Endometrial microvascular endothelial cells (primary cell): ENCODE measurements around the gene KHDRBS1. TPM values are rescaled to one million over a fixed set of nuclear protein-coding genes. Genes with fewer than 3 reads are reported as not detected.
"Not testable (repeated sequence)": the region's sequence is repeated elsewhere in the genome, so short reads cannot be mapped to it uniquely, and the experiment has no call there.

Experiments
- in situ Hi-C: cut with HindIII; loops from 2 replicates; pipeline ENCODE4 v1.10.0; 2017; ENCODE audit warnings: low sequenced_read_pairs, low pct_unique_long_range_greater_than_20kb; ENCODE audit errors: inconsistent ontology term
- total RNA-seq: library from RNA; depleted of rRNA; stranded (reverse); fragments of >200 nt; gene quantifications from one replicate; pipeline ENCODE4 v1.2.3, GENCODE V29; 2015; ENCODE audit errors: inconsistent ontology term

KHDRBS1 gene
- 106 TPM for total RNA-seq

DNA sequence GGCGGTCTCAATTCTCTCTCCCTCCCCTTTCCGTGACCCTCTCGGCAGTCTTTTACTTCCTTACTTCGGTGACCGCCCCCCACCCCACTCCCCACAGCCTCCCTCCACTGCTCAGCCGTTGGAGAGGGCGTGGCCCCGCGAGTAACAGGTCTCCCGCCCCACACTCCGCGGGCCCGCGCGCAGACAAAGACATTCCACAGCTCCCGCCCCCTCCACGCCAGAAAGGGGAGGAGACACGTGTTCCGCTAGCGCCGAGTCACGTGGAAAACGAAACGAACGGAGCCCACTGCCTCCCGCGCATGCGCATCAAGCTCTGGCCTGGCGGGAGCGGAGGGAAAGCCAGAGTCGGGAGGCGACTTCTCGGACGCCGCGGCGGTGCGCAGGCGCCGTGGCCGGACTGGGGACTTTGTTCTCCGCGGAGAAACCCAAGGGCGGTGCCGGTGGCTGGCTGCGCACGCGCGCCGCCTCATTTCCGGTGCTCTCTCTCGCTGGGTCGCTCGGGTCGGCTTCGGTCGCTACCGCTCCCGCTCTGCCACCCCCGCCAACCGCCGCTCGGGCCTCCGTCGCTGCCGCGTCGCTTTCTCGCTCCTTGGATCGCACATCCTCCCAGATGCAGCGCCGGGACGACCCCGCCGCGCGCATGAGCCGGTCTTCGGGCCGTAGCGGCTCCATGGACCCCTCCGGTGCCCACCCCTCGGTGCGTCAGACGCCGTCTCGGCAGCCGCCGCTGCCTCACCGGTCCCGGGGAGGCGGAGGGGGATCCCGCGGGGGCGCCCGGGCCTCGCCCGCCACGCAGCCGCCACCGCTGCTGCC, at the start of gene KHDRBS1:
KHDRBS1 (plus strand) TSS at position 483 of the 813 bp plus-strand sequence; CDS start at position 611, 128 bp downstream.
- in situ Hi-C loops, result no loop called here

DNA sequence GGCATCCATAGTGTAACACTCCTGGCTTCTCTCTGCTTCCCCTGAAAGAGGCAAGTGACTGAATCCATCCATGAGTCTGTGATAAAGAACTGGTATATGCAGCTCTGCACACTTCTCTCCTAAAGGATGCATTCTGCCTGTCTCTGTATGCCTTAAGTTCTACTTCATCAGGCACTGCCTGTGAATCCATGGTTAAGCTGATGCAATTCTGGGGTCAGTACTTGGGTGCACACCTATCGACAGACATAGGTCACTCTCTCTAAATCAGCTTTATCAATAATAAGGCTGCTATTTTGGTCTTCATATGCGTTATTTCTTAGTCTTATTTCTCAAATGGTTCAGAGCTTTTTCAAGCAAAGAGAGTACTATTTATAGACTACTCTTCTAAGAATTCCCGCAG, 42.8 kb upstream of the KHDRBS1 start:
- in situ Hi-C loops, result no loop called here

DNA sequence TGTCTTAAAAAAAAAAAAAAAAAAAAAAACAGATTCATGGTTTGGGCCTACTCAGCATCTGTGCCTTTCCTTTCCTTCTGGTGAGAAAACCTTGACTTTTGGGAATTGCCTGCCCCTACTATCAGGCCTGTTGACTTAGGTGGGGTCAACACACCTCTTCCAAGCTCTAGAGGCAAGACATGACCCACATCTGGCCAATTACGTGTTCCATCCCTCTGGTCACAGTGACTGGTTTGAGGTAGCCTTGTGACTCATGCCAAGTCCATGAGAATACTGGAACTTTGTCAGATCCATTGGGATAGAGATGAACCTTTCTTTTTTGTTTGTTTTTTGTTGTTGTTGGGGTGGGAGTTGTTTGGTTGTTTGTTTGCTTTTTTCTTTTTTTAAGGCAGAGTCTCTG, 37.3 kb upstream of the KHDRBS1 start:
- in situ Hi-C loops, result no loop called here

DNA sequence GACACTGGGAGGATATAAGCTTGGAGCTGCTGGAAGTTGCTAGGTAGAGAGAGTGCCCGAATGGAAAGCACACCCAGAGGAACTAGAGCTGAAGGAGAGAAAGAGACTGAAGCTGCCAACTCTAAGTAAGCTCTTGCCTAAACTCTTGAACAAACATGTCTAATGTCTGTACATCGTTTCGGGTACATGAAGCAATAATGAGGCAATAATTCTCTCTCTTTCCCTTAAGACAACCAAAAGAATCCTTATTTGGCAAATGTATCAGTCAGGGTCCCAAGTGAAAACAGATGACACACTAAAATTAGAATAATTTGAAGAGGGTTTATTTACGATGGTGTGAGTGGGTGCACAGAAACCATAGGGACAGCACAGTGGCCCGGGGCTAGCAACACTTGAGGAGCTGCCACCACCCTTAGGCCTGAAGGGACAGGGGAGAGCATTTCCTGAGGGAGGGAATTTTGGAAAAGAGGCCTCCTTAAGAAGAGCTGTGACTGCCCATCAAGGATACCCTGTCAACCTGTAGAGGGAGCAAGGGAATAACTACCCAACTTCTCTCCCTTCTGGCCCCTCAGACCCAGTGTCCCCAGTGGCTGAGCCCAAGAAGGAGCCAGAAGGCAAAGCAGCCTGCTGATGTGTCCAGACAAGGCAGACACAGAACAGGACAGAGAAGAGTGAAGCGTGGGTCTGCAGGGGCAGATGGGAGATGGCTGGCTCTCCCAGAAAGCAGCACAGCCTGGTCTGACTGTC, 36.1 kb upstream of the KHDRBS1 start:
- in situ Hi-C loops, result no loop called here

DNA sequence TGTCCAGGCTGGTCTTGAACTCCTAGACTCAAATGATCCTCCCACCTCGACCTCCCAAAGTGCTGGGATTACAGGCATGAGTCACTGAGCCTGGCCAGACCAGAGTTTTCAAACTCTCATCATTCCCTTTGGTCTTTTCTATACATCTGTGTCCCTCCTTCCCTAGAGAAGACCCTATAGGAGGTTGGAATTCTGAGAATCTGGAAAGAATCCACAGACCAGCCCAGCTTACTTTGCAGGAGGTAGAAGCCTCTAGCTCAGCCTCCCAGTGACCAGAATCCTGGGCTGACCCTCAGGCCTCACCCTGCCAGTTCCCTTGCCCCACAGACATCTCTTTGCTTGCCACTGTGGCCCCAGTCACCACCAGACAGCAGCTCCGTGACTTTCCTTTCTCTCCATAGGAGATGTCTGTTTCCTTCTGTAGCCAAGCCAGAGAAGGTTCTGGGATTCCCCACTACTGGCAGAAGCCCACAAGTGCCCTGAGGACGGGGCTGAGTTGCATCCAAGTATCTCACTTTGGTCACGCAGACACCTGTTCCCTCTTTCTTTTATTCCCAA, 34.7 kb upstream of the KHDRBS1 start:
- in situ Hi-C loops, result no loop called here

GRCh38 chr1:31980835-31981455, 32.7 kb upstream of the KHDRBS1 start:
- in situ Hi-C loops, result no loop called here

DNA sequence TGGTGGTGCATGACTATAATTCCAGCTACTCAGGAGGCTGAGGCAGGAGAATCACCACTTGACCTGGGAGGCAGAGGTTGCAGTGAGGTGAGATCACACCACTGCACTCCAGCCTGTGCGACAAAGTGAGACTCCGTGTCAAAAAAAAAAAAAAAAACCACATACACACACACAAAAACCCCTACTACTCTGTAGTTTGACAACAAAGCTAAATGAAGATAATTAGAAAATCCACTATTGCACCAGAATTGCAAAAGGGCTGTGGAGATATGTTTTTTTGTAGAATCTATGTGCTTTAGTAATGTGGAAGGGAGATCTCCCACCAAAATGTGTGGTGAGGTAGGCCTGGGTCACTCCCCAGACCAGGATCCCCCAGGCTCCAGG, 32.2 kb upstream of the KHDRBS1 start:
- in situ Hi-C loops, result no loop called here

- in situ Hi-C loops, result no loop called here
These were observed 31.7 kb upstream of the KHDRBS1 start for GRCh38 chr1:31981972-31982371.

- in situ Hi-C loops, result no loop called here
These were observed 29.0 kb upstream of the KHDRBS1 start for GRCh38 chr1:31984419-31985347.

DNA sequence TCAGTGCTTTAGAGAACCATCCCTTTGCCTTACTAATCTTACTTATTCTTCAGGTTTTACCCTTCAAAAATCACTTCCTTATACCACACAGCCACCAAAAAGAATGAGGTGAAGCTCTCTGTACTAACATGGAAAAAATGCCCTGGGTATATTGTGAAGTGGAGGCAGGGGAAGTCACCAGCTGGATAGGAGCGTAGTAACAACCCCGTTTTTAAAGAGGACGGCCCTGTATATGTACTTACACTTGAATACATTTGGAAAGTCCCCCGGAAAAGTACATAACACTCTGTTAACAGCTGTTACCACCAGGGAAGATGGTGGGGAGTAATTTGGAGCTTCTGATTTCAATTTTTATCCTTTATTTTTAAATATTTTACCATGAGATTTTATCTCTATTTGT, 28.2 kb upstream of the KHDRBS1 start:
- in situ Hi-C loops, result no loop called here

GRCh38 chr1:31987135-31987619, 26.5 kb upstream of the KHDRBS1 start:
- in situ Hi-C loops, result no loop called here

DNA sequence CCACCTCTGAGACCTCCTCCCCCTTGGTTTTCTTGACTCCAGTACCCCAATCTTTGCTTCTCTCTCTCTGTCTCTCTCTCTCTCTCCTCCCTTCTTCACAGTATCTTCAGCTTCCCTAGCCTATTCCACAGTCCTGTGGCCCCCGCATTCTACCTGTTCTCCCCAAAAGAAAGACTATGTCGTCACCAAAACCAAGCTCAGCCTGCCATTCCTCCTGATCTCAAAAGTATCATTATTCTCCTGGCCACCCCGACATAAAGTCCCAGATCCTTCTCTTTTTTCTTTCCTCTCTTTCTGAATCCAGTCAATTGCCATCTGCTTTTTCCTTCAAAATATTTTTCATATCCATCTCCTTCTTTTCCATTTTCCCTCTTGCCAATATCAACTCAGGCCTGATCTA, 23.7 kb upstream of the KHDRBS1 start:
- in situ Hi-C loops, result no loop called here

GRCh38 chr1:31991182-31991581, 22.5 kb upstream of the KHDRBS1 start:
- in situ Hi-C loops, result no loop called here

- in situ Hi-C loops, result no loop called here
These were observed 18.4 kb upstream of the KHDRBS1 start for GRCh38 chr1:31995263-31995662.

GRCh38 chr1:31996121-31996520, 17.5 kb upstream of the KHDRBS1 start:
- in situ Hi-C loops, result not testable (repeated sequence)

- in situ Hi-C loops, result no loop called here
These were observed 11.8 kb upstream of the KHDRBS1 start for GRCh38 chr1:32001863-32002262.

DNA sequence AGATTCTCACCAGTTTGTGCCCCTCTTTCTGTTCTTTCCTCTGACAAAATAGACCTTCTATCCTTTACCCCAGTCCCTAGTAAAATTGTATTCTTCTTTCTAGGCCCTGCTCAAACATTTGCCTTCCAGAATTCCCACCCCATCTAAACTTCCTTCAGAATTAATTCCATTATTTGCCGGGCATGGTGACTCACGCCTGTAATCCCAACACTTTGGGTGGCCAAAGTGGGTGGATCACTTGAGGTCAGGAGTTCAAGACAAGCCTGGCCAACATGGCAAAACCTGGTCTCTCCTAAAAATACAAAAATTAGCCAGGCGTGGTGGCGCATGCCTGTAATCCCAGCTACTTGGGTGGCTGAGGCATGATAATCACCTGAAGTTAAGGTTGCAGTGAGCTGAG, 11.4 kb upstream of the KHDRBS1 start:
- in situ Hi-C loops, result not testable (repeated sequence)

DNA sequence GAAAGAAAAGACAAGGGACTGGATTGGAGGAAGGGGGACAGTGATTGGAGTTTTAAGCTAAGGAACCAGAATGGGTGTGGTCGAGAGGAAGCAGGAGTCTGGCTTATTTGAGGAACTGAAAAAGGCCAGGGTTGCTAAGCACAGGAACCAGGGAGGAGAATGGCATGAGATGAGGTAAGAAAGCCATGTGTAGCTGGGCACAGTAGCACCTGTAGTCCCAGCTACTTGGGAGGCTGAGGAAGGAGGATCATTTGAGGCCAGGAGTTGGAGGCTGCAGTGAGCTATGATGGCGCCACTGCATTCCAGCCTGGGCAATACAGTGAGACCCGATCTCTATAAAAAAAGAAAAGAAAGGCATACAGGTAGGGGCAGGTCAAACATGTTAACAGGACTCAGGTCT, 8.1 kb upstream of the KHDRBS1 start:
- in situ Hi-C loops, result no loop called here
